OCI-LY7 (cell line): ENCODE data around the gene PPP1R3E.

Source experiments
- CTCF ChIP-seq: fragments of 200-600 bp; sonication (generic); conservative IDR thresholded peaks from 2 replicates; pipeline ENCODE4 v1.5.1; 2014; ENCODE audit warnings: mild to moderate bottlenecking, antibody characterized with exemption, low read length, moderate library complexity, mixed read lengths
- EZH2phosphoT487 ChIP-seq: fragments of 200-600 bp; sonication (generic); IDR thresholded peaks from 2 replicates; pipeline ENCODE4 v1.6.1; 2018; ENCODE audit warnings: low read depth, borderline replicate concordance, mild to moderate bottlenecking, mixed run types, antibody characterized with exemption, low read length, moderate library complexity, mixed read lengths

- TF ChIP-seq CTCF: no peak
- no peak for TF ChIP-seq EZH2phosphoT487
Observed at GRCh38 chr14:23248601-23249000, 54.1 kb downstream of the PPP1R3E start.
